Measurements from ENCODE around the gene MBOAT2.
"Not testable (repeated sequence)": the region's sequence is repeated elsewhere in the genome, so short reads cannot be mapped to it uniquely, and the experiment has no call there.

The MBOAT2 gene

GRCh38 chr2:8992643-8993042, 10.8 kb downstream of the MBOAT2 start:
- DNase-seq (ENCODE audit: low spot score): no peak

GRCh38 chr2:8989536-8990079, 13.9 kb downstream of the MBOAT2 start:
- DNase-seq (ENCODE audit: low spot score): no peak

- peak; percentile 58 for DNase-seq (ENCODE audit: low spot score)
These were observed 16.1 kb downstream of the MBOAT2 start for GRCh38 chr2:8987410-8987809.

- no peak for DNase-seq (ENCODE audit: low spot score)
These were observed 17.0 kb downstream of the MBOAT2 start for GRCh38 chr2:8986327-8986976.

GRCh38 chr2:8985561-8986326, 17.7 kb downstream of the MBOAT2 start:
- peak; percentile 56 for DNase-seq (ENCODE audit: low spot score)

- DNase-seq (ENCODE audit: low spot score): no peak
These were observed 18.6 kb downstream of the MBOAT2 start for GRCh38 chr2:8984855-8985254.

GRCh38 chr2:8984157-8984556, 19.3 kb downstream of the MBOAT2 start:
- DNase-seq (ENCODE audit: low spot score): no peak

GRCh38 chr2:8983571-8983970, 19.9 kb downstream of the MBOAT2 start:
- DNase-seq (ENCODE audit: low spot score): no peak

- no peak for DNase-seq (ENCODE audit: low spot score)
These were observed 21.6 kb downstream of the MBOAT2 start for GRCh38 chr2:8981876-8982275.

- DNase-seq (ENCODE audit: low spot score): no peak
These were observed 23.4 kb downstream of the MBOAT2 start for GRCh38 chr2:8980096-8980495.

- no peak for DNase-seq (ENCODE audit: low spot score)
These were observed 25.7 kb downstream of the MBOAT2 start for GRCh38 chr2:8977758-8978157.

- no peak for DNase-seq (ENCODE audit: low spot score)
These were observed 26.8 kb downstream of the MBOAT2 start for GRCh38 chr2:8976442-8977259.

- no peak for DNase-seq (ENCODE audit: low spot score)
These were observed 29.5 kb downstream of the MBOAT2 start for GRCh38 chr2:8974016-8974415.

- DNase-seq (ENCODE audit: low spot score): not testable (repeated sequence)
These were observed 30.5 kb downstream of the MBOAT2 start for GRCh38 chr2:8973017-8973416.

GRCh38 chr2:8972535-8972934, 30.9 kb downstream of the MBOAT2 start:
- DNase-seq (ENCODE audit: low spot score): not testable (repeated sequence)

GRCh38 chr2:8969348-8969747, 34.1 kb downstream of the MBOAT2 start:
- DNase-seq (ENCODE audit: low spot score): not testable (repeated sequence)

GRCh38 chr2:8966123-8966908, 37.2 kb downstream of the MBOAT2 start:
- no peak for DNase-seq (ENCODE audit: low spot score)

GRCh38 chr2:8965216-8965969, 38.1 kb downstream of the MBOAT2 start:
- no peak for DNase-seq (ENCODE audit: low spot score)

- no peak for DNase-seq (ENCODE audit: low spot score)
These were observed 40.6 kb downstream of the MBOAT2 start for GRCh38 chr2:8962890-8963289.

- DNase-seq (ENCODE audit: low spot score): no peak
These were observed 45.9 kb downstream of the MBOAT2 start for GRCh38 chr2:8957628-8958027.

- no peak for DNase-seq (ENCODE audit: low spot score)
These were observed 46.7 kb downstream of the MBOAT2 start for GRCh38 chr2:8956774-8957173.
